H1 (cell line): ENCODE results near the gene CDIPT.

ENCODE experiments used
- BACH1 ChIP-seq: IDR thresholded peaks from 2 replicates; pipeline ENCODE4 v1.6.1; 2012; ENCODE audit warnings: low read length, improper control_type of control experiment
- CEBPB ChIP-seq: IDR thresholded peaks from 2 replicates; pipeline ENCODE4 v1.6.1; 2012; ENCODE audit warnings: low read depth, low read length
- CTCF ChIP-seq, 3 experiments: IDR thresholded peaks; 1 replicate in 2 of 3; 2 replicates in 1 of 3; pipeline versions ENCODE4 v1.5.1 to v1.6.1; 2011; ENCODE audit warnings: low read length in 3 of 3, mild to moderate bottlenecking in 3 of 3, inconsistent platforms in 2 of 3, low read depth in 1 of 3, moderate library complexity in 1 of 3; ENCODE audit not compliant: insufficient read depth in 1 of 3; ENCODE audit errors: control extremely low read depth in 1 of 3
- EP300 ChIP-seq, 2 experiments: IDR thresholded peaks; 1 replicate in 1 of 2; 2 replicates in 1 of 2; pipeline ENCODE4 v1.6.1; 2011 to 2012; ENCODE audit warnings: low read depth in 2 of 2, low read length in 2 of 2, mild to moderate bottlenecking in 2 of 2, borderline replicate concordance in 1 of 2, inconsistent platforms in 1 of 2, moderate library complexity in 1 of 2
- EZH2 ChIP-seq: fragments of 200-600 bp; sonication (generic); IDR thresholded peaks from 2 replicates; pipeline ENCODE4 v1.7.1; 2012; ENCODE audit warnings: low read depth, mild to moderate bottlenecking, moderate library complexity, low read length, inconsistent platforms; ENCODE audit not compliant: severe bottlenecking
- PHF8 ChIP-seq: fragments of 200-600 bp; sonication (generic); conservative IDR thresholded peaks from 2 replicates; pipeline ENCODE4 v1.7.1; 2012; ENCODE audit warnings: low read depth, mild to moderate bottlenecking, inconsistent platforms, low read length, moderate library complexity
- POLR2A ChIP-seq, 2 experiments: IDR thresholded peaks; 1 replicate in 1 of 2; 2 replicates in 1 of 2; pipeline ENCODE4 v1.6.1; 2011; ENCODE audit warnings: low read depth in 2 of 2, low read length in 2 of 2, mild to moderate bottlenecking in 2 of 2; ENCODE audit errors: control extremely low read depth in 1 of 2
- POLR2AphosphoS5 ChIP-seq: IDR thresholded peaks from 2 replicates; pipeline ENCODE4 v1.6.1; 2011; ENCODE audit warnings: low read depth, low read length
- RFX5 ChIP-seq: IDR thresholded peaks from 2 replicates; pipeline ENCODE4 v1.6.1; 2011; ENCODE audit warnings: low read depth, low read length, improper control_type of control experiment, borderline replicate concordance
- TAF1 ChIP-seq: IDR thresholded peaks from 2 replicates; pipeline ENCODE4 v1.6.1; 2011; ENCODE audit warnings: mild to moderate bottlenecking, low read depth, low read length
- ZNF274 ChIP-seq: IDR thresholded peaks from 2 replicates; pipeline ENCODE4 v1.7.0; 2012; ENCODE audit warnings: low read length, borderline replicate concordance; ENCODE audit errors: extremely low read depth
- TF ChIP-seq, protein P1 (sequence below): IDR thresholded peaks from 2 replicates; pipeline ENCODE4 v1.6.1; 2012; ENCODE audit warnings: inconsistent platforms

DNA sequence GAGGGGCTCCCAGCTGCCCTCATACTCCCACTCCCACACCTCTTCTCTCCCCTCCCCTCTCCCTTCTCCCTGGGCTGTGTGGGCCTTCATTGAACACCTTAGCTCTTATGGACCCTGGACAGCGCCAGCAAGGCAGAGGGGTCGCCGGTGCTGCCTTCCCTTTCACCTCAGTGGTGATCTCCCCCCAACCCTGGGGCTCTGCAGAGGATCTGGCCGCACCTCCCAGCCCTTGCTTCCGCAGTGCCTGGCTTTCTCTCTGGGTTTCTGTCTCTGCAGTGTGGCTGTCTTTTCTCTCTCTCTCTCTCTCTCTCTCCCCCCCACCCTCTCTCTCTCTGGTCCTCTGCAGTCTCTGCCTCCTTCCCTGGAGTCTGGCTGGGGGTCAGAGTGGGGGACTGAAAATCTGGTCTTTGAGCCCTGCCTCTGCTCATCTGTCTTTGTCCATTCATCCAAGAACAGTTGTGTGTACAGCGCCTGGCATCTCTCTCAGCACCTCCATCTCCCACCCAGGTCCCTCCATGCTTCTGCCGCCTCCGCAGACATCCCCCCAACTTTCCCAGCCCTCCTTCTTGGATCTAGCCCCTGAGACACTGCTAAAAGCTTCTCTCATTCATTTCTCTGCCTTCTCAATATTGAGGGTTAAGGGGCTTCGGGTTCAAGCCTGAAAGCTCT lies 35.2 kb upstream of the CDIPT start:
- TF ChIP-seq TAF1 (no peak), ZNF274 (no peak), EZH2 (no peak), CTCF (IDR thresholded peaks at IDR 0.05; ENCODE audit: control extremely low read depth in 1 of 3, insufficient read depth in 1 of 3, low read depth in 1 of 3, low read length in 3 of 3) (no peak), POLR2A (IDR thresholded peaks at IDR 0.05; ENCODE audit: control extremely low read depth in 1 of 2, low read depth in 2 of 2, low read length in 2 of 2) (no peak), RFX5 (no peak), EP300 (IDR thresholded peaks at IDR 0.05; ENCODE audit: borderline replicate concordance in 1 of 2, low read depth in 2 of 2, low read length in 2 of 2) (no peak), BACH1 (no peak), CEBPB (no peak), POLR2AphosphoS5 (no peak), PHF8 (no peak)
- TF ChIP-seq, protein P1, sequence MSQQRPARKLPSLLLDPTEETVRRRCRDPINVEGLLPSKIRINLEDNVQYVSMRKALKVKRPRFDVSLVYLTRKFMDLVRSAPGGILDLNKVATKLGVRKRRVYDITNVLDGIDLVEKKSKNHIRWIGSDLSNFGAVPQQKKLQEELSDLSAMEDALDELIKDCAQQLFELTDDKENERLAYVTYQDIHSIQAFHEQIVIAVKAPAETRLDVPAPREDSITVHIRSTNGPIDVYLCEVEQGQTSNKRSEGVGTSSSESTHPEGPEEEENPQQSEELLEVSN = no peak
